ENCODE measurements around the gene RHEB. TPM values are rescaled to one million over a fixed set of nuclear protein-coding genes. Genes with fewer than 3 reads are reported as not detected.

Gene RHEB
- total RNA-seq, 1 experiment from 2014 or later, result 114 TPM

- Histone ChIP-seq H3K9me3 (ENCODE audit: control insufficient read depth, low read depth, low read length) (no peaks in the 10 kb centered on the region), H3K56ac (ENCODE audit: insufficient read length, low read depth, low read length) (no peak overlapping the region), H2BK12ac (ENCODE audit: insufficient read length, low read depth, low read length) (no peak overlapping the region), H4K5ac (ENCODE audit: insufficient read length, low read depth, low read length) (no peak overlapping the region), H3K4me2 (ENCODE audit: insufficient read depth, insufficient read length, low read length) (no peak overlapping the region), H3K79me1 (ENCODE audit: insufficient read depth, low read depth, low read length, poor library complexity, severe bottlenecking) (no peaks in the 10 kb centered on the region), H2BK15ac (ENCODE audit: low read depth, low read length) (no peak overlapping the region), H3K23ac (ENCODE audit: insufficient read length, low read depth, low read length) (no peak overlapping the region), H4K8ac (replicated peaks; ENCODE audit: insufficient read length, low read depth, low read length) (no peak overlapping the region), H4K91ac (ENCODE audit: insufficient read length, low read depth, low read length) (no peak overlapping the region), H2BK20ac (ENCODE audit: low read depth, low read length, poor library complexity, severe bottlenecking) (no peak overlapping the region), H3K18ac (ENCODE audit: insufficient read length, low read depth, low read length) (no peak overlapping the region), H3T11ph (ENCODE audit: low read length) (no peak overlapping the region), H2AFZ (ENCODE audit: low read length) (no peak overlapping the region), H3K27me3 (ENCODE audit: insufficient read depth, low read length) (no peaks in the 10 kb centered on the region), H2BK5ac (ENCODE audit: insufficient read length, low read length) (no peak overlapping the region), H3K4ac (ENCODE audit: low read depth, low read length) (no peak overlapping the region), H4K20me1 (ENCODE audit: control insufficient read depth, insufficient read depth, insufficient read length) (no peaks in the 10 kb centered on the region), H3K14ac (ENCODE audit: insufficient read depth, low read length) (no peak overlapping the region), H3K27ac (ENCODE audit: insufficient read length, low read depth, low read length) (no peak overlapping the region), H2BK120ac (ENCODE audit: low read depth, low read length, poor library complexity, severe bottlenecking) (no peak overlapping the region), H3K9ac (ENCODE audit: extremely low read depth, insufficient read length, low read length) (no peak overlapping the region), H2AK5ac (ENCODE audit: insufficient read length, low read length) (no peak overlapping the region), H3K79me2 (ENCODE audit: insufficient read depth, low read length) (no peaks in the 10 kb centered on the region), H3K23me2 (ENCODE audit: insufficient read length, low read depth, low read length, poor library complexity, severe bottlenecking) (no peaks in the 10 kb centered on the region), H3K4me1 (ENCODE audit: insufficient read depth, low read length) (peaks cover 3% of the 10 kb centered on the region; the same call in 1 of the 2 replicates)
- peaks cover 10% of the 10 kb centered on the region for H3K27me3 Mint-ChIP-seq (ENCODE audit: low read depth)
- no peak for TF ChIP-seq CTCF (conservative IDR thresholded peaks at IDR 0.05)
- H3K4me3 Mint-ChIP-seq, result peak overlapping the region in 1 of 2 experiments; percentile 51; a peak in 1 of 5 replicates
- DNase-seq, result no peak
- WGBS (ENCODE audit: extremely low coverage, insufficient read length, low lambda C conversion rate), result no CpG with 5 or more reads among the region's 13 CpGs
- peaks cover 33 to 41% of the 10 kb centered on the region in 2 experiments for H3K4me1 Mint-ChIP-seq
- no peaks in the 10 kb centered on the region for H3K9me3 Mint-ChIP-seq
- H3K27ac Mint-ChIP-seq, result peak overlapping the region in 2 of 3 experiments; percentile 55 to 82; a peak in 2 of 7 replicates
- no peaks in the 10 kb centered on the region; a peak in 1 of 7 replicates for H3K36me3 Mint-ChIP-seq (ENCODE audit: insufficient read depth in 1 of 3, low read depth in 3 of 3)
These were observed 91.1 kb downstream of the RHEB start for GRCh38 chr7:151428378-151429236.

Measured in H9 (cell line).